ENCODE data around the gene BYSL.

The BYSL gene

DNA sequence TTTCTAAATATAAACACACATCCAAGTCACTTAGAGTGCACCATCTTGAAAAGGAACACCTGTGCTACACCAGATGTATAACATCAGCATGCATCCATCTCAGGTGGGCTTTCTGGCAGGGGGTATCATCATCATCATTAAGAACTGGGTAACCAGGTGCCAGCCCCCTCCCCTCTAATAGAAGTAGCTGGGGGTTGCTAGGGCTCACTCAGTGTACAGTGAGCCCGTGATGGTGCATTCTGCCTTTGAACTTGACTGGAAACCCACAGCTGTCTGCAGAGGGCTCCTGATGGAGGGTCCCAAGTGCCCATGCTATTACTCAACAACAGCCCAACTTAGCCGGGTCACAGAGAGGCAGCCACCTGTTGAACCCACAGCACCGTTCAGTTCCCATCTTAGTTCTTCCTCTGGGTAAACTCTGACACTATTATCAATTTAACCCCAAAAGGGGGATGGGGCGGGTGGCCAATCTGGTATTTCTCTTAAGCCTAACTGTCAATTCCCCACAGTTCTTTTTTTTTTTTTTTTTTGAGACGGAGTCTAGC, 53.1 kb downstream of the BYSL start:
- no peak for DNase-seq

DNA sequence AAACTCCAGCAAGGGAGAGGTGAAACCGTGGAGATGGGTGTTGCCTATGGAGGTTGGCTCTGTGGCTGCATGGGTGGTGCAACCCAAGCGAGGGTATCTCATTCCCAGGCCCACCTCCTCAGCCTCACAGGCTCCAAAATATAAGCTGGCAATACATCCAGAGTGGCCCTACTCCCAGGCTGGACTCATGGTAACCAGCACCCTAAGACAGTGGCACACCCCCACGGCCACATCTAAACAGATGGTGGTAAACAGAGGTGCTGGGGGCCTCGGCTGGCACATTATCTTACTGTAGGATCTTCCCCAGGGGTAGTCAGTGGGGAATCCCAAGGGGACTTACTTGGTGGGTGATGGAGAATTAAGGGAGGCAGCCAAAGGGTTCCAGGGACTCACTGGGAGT, 54.0 kb downstream of the BYSL start:
- DNase-seq = peak in 1 of 51 donors; percentile 2

DNA sequence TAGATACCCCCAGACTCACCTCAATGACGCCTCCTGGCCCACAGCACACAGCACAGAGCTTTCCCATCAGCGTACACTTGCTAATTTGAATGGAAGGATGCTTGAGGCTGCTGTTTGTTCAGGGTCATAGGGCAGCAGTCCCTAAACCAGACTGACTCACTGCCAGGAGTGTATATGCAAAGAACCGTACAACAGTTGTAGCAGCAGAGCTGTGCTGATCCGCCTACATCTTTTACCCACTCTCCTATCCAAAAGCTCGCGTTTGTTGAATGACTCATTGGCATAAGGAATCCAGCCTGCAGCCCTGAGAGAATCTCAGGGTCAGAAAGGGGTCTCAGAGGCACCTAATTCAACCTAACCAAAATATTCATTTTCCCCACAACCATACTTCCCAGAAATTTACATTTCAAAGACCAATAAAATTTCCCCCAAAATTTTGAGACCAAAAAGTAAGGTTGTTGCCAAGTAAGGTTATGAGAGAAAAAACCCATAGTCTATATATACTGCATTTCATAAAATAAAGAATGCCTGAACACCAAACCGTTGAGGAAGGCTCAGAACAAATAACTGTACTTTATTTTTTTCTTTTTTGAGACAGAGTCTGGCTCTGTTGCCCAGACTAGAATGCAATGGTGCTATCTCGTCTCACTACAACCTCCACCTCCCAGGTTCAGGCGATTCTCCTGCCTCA, 55.6 kb downstream of the BYSL start:
- DNase-seq = no peak

Data from hypothalamus (tissue), 51 donors.